Stimulated activated CD8-positive, alpha-beta memory T cell treated with anti-CD3 and anti-CD28 coated beads, Interleukin-15, amount 100 ng/mL, for 4 hours (primary cell): ENCODE measurements around the gene FOCAD.

Source experiments
- DNase-seq, 2 donors: peaks; one replicate each; pipeline ENCODE4 v3.0.0-alpha.2; 2020; ENCODE audit warnings: low read depth in 2 of 2

The FOCAD gene

GRCh38 chr9:21016701-21017491 is 332.8 kb downstream of the FOCAD start:
- DNase-seq, result no peak

DNA sequence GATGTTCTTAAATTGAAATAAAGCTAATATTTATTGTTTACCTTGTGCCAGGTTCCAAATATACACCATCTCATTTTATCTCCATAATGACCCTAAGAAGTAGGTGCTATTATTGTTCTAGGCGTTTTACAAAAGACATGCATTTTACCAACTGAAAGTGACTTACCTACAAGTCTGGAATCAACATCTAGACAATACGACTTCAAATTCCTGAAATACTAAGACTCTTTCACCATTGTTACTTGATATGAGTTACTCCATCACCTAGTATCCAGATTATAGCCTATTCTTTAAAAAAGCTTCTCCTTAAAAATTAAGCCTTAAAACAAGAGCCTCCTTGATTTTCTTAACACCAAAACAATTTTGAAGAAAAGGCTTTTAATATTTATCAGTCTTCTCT is 334.1 kb downstream of the FOCAD start:
- DNase-seq, result no peak

DNA sequence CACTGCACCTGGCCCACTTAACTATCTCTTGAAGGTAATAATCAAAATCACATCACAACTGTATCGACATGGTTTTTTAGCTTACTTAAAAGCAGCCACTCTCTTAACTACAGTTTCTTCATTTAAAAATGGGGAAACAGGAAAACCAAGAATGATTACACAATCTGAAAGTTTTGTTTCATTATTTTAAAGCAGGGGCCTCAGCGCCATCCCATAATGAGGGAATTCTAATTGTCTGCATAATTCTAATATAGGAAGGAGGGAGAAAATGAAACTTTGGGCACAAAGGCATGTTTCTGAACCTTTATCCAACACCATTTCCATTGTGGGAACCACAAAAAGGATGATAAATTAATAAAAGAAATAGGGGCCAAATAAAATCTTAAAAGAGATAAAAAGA is 339.8 kb downstream of the FOCAD start:
- no peak for DNase-seq

DNA sequence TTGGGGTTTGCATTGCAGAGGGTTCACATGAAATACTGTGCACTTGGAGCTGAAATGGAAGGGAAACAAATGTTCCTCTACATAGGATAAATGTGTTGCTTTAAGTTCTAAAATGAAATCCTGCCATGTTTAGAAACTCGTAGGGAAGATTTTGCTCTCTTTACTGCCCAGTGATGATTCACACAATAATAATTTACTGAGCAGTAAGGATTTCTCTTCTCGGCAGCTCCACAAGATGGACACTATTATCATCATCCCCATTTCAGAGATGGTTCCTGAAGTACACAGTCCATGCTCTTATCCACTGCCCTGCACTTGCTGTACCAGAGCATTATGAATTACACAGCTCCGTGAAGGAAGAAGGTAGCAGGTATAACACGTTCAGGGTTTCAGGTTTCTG is 343.2 kb downstream of the FOCAD start:
- no peak for DNase-seq

- DNase-seq, result no peak
Measured at GRCh38 chr9:21028466-21028865, 344.4 kb downstream of the FOCAD start.

GRCh38 chr9:21029661-21030060 is 345.6 kb downstream of the FOCAD start:
- DNase-seq, result no peak

- DNase-seq, result no peak
Measured at GRCh38 chr9:21030389-21031035, 346.5 kb downstream of the FOCAD start.

- DNase-seq, result peak; percentile 27 to 35
Measured at GRCh38 chr9:21031091-21031807, 347.2 kb downstream of the FOCAD start, which contains the start of gene HACD4. TSS of gene HACD4 (minus strand) at chr9:21031640. CDS start at chr9:21031590, 50 bp downstream.

- no peak for DNase-seq
Measured at GRCh38 chr9:21031808-21032183, 347.7 kb downstream of the FOCAD start.

DNA sequence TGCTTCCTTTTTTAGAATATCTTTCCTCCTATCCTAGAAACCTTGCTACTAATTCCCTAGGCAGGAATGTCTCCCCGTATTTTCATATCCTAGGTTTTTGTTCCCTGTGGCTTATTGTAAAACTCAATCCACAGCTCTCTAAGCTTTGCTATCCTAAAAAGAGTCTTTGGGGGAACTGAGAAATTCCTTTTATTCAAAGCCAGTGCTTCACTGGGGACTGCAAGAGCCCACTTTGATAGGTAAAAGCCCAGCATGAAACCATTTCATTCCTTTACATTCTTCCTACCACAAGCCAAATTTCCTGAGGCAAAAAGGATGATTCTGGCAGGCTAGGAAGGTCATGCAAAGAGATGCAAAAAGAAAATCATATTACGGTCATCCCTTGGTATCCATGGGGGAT is 353.2 kb downstream of the FOCAD start:
- DNase-seq, result no peak

DNA sequence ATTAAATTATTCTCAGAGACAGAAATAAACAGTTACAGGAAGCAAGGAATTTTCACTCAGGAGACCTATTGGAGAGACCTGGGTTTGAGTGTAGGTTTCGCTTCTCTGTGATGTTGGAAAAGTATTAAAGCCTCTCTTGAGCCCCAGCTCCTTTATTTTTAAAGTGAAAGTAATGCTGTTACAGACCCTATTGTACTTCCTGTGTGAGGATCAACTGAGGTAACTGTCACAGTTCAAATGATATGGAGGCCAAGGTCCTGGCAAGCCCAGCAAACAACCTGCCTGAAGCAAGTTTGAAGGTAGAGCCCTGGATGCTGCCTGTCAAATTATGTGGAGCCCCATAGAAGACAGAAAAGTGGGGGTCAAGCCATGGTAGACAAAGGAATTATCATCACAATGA is 355.2 kb downstream of the FOCAD start:
- DNase-seq, result no peak

DNA sequence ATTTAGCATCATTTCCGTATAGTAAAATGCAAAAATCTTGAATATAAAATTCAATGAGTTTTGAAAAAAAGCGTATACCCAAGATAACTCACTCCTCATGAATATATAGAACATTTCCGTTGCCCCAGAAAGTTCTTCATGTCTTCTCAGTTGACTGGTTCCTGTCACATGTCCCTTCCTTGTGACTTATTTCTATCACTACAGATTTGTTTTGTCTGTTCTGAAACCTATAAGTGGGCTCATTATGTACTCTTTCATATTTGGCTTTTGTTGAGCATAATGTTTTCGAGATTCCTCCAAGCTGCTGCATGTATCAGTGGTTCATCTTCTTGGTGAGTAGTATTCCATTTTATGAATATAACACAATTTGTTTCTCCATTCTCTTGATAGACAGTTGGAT is 358.4 kb downstream of the FOCAD start:
- DNase-seq, result no peak

- DNase-seq, result no peak
Measured at GRCh38 chr9:21043841-21044240, 359.8 kb downstream of the FOCAD start.
